Activated B cell treated with CpG ODN at 0.5 μM for 24 hours (primary cell): ENCODE results near the gene CCDC197. TPM values are rescaled to one million over a fixed set of nuclear protein-coding genes. Genes with fewer than 3 reads are reported as not detected.

ENCODE experiments used
- ATAC-seq: fragments of 200-7000 bp; cut with Tn5 transposase; one replicate; pipeline ENCODE4 v1.10.0; 2021; ENCODE audit warnings: low read depth, mild to moderate bottlenecking, moderate library complexity
- CTCF ChIA-PET: fragments of 350-600 bp; sonication (Branson Sonifier 250); formaldehyde crosslinking; loops from one replicate; lab custom pipeline; 2021; ENCODE audit warnings: antibody characterized with exemption; lab: Charles Lee
- POLR2A ChIA-PET: fragments of 350-600 bp; sonication (Branson Sonifier 250); formaldehyde crosslinking; loops from one replicate; lab custom pipeline; 2021; ENCODE audit warnings: antibody characterized with exemption; lab: Charles Lee
- DNase-seq: peaks from one replicate; pipeline ENCODE4 v3.0.0; 2022
- H3K27ac Mint-ChIP-seq: one replicate; pipeline ENCODE4 v1.8.0; 2020; ENCODE audit warnings: mixed read lengths
- H3K27me3 Mint-ChIP-seq: one replicate; pipeline ENCODE4 v1.8.0; 2021; ENCODE audit warnings: mixed read lengths
- H3K36me3 Mint-ChIP-seq: one replicate; pipeline ENCODE4 v1.8.0; 2021; ENCODE audit warnings: low read depth, mixed read lengths
- H3K4me1 Mint-ChIP-seq: one replicate; pipeline ENCODE4 v1.8.0; 2021; ENCODE audit warnings: mixed read lengths
- H3K4me3 Mint-ChIP-seq: one replicate; pipeline ENCODE4 v1.8.0; 2020; ENCODE audit warnings: mild to moderate bottlenecking, mixed read lengths
- H3K9me3 Mint-ChIP-seq: one replicate; pipeline ENCODE4 v1.8.0; 2020; ENCODE audit warnings: mixed read lengths
- intact Hi-C: fragments of 100-400 bp; cut with micrococcal nuclease; formaldehyde crosslinking; loops from one replicate; pipeline ENCODE4 v1.15.1; 2024
- total RNA-seq: library from RNA; stranded (reverse); gene quantifications from 2 replicates; pipeline ENCODE4 v1.2.3, GENCODE V29; 2022
- TF ChIP-seq, protein P1 (sequence below): fragments of 200-600 bp; IDR thresholded peaks from one replicate; pipeline ENCODE4 v1.8.0; 2022; ENCODE audit warnings: antibody characterized with exemption, mild to moderate bottlenecking

The CCDC197 gene
- total RNA-seq, 1 donor from 2014 or later: not detected

DNA sequence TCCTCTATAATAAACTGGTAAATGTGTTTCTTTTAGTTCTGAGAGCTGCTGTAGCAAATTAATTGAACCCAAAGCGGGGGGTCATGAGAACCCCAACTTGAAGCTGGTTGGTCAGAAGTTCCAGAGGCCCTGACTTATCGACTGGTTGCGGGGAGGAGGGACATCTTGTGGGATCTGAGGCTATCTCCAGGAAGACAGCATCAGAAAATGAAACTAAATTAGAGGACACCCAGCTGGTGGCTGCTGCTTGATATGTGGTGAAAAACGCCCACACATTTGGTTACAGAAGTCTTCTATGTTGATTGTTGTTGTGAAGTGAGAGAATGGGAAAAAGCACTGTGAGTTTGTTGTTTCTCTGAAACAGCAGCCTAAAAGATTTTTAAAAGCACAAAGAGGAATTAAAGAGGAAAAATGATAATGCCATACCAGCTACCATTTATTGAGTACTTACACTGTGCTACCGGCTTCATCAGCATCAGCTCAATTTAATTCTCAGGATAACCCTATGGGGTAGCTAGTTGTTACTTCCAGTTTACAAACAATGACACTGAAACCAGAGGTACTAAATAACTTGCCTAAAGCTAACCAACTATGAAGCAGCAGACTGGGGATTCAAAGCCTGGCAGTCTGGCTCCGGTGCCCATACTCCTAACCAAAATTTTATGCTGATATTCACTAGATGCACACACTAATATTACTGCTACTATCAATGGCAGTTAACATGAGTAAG is 59.6 kb downstream of the CCDC197 start:
- Mint-ChIP-seq H3K4me1 (peaks cover 19% of the 10 kb centered on the region), H3K4me3 (no peak overlapping the region), H3K36me3 (peaks cover 95% of the 10 kb centered on the region), H3K27ac (peak overlapping the region; percentile 18), H3K27me3 (no peaks in the 10 kb centered on the region), H3K9me3 (no peaks in the 10 kb centered on the region)
- ChIA-PET POLR2A (interaction anchor here (0.6 kb wide), 1 partner anchor 17 kb away, joined by 4 read pairs; no protein-coding TSS in a partner anchor), CTCF (interaction anchor here (1.6 to 2.4 kb wide), 2 partner anchors 21 to 80 kb away, joined by 3 to 9 read pairs; no protein-coding TSS in a partner anchor)
- ATAC-seq (no peak), DNase-seq (no peak)
- intact Hi-C loops: no loop called here
- TF ChIP-seq, protein P1, sequence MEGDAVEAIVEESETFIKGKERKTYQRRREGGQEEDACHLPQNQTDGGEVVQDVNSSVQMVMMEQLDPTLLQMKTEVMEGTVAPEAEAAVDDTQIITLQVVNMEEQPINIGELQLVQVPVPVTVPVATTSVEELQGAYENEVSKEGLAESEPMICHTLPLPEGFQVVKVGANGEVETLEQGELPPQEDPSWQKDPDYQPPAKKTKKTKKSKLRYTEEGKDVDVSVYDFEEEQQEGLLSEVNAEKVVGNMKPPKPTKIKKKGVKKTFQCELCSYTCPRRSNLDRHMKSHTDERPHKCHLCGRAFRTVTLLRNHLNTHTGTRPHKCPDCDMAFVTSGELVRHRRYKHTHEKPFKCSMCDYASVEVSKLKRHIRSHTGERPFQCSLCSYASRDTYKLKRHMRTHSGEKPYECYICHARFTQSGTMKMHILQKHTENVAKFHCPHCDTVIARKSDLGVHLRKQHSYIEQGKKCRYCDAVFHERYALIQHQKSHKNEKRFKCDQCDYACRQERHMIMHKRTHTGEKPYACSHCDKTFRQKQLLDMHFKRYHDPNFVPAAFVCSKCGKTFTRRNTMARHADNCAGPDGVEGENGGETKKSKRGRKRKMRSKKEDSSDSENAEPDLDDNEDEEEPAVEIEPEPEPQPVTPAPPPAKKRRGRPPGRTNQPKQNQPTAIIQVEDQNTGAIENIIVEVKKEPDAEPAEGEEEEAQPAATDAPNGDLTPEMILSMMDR: no peak

DNA sequence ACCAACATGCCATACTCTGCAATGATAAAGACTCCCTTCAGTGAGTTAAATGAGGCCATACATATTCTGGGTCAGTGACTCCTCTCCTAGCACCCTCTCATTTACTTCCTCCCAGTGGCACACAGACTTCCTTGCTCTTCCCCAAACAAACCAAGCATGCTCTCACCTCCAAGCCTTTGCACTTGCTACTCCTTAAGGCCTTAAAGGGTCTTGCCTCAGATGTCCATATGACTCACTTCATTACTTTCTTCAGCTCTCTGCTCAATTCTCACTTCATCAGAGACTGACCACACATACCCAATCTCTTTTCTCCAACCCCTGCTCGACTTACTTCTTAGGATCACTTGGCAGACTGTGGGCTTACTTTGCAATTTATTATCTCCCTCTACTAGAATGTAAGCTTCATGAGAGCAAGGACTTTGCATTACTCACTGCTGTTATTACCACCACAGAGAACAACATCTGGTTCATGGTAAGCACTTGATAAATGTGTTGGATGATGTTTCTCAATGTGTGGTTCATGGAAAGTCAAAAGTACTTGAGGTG is 61.1 kb downstream of the CCDC197 start:
- DNase-seq (no peak), ATAC-seq (no peak)
- H3K27me3 Mint-ChIP-seq: no peaks in the 10 kb centered on the region
- H3K27ac Mint-ChIP-seq: no peak overlapping the region
- TF ChIP-seq, protein P1: no peak
- peaks cover 95% of the 10 kb centered on the region for H3K36me3 Mint-ChIP-seq
- H3K9me3 Mint-ChIP-seq: no peaks in the 10 kb centered on the region
- H3K4me1 Mint-ChIP-seq: peaks cover 21% of the 10 kb centered on the region
- H3K4me3 Mint-ChIP-seq: no peak overlapping the region
- CTCF ChIA-PET: interaction anchor here (1.3 to 2.4 kb wide), 3 partner anchors 22 to 80 kb away, joined by 3 to 9 read pairs (median 3); no protein-coding TSS in a partner anchor
- POLR2A ChIA-PET: no interaction called here
- intact Hi-C loops: no loop called here

Other genes with a start within 250 kb of the CCDC197 start
- not detected in 2 replicates for gene PRIMA1, start 208.8 kb upstream of the CCDC197 start, total RNA-seq
- gene FAM181A, start 70.0 kb upstream of the CCDC197 start, total RNA-seq: not detected in 2 replicates
- 2.7 and 3.1 TPM in 2 replicates for gene ASB2, start 20.7 kb upstream of the CCDC197 start, total RNA-seq
- gene OTUB2, start 29.0 kb downstream of the CCDC197 start, total RNA-seq: 0.12 TPM in 1 of 2 replicates, not detected in the other
- gene DDX24, start 83.9 kb downstream of the CCDC197 start, total RNA-seq: 169 and 179 TPM in 2 replicates
- 9.2 and 11.4 TPM in 2 replicates for gene IFI27L1, start 84.0 kb downstream of the CCDC197 start, total RNA-seq
- 0.64 TPM in 1 of 2 replicates, not detected in the other for gene IFI27, start 113.4 kb downstream of the CCDC197 start, total RNA-seq
- gene IFI27L2, start 132.3 kb downstream of the CCDC197 start, total RNA-seq: 37.0 and 37.3 TPM in 2 replicates
- gene PPP4R4, start 177.0 kb downstream of the CCDC197 start, total RNA-seq: 0.22 TPM in 1 of 2 replicates, not detected in the other